Measurements from ENCODE around the gene PRRT4.

Gene PRRT4

GRCh38 chr7:128373606-128374005 is 12.1 kb upstream of the PRRT4 start:
- no peak overlapping the region for H3K4me3 ChIP-seq (replicated peaks; ENCODE audit: low read depth, low read length)
- DNase-seq (ENCODE audit: extremely low read depth, low read depth), result no peak
- no peak for TF ChIP-seq CTCF (IDR thresholded peaks at IDR 0.05; ENCODE audit: low read depth, low read length, missing control alignments)

DNA sequence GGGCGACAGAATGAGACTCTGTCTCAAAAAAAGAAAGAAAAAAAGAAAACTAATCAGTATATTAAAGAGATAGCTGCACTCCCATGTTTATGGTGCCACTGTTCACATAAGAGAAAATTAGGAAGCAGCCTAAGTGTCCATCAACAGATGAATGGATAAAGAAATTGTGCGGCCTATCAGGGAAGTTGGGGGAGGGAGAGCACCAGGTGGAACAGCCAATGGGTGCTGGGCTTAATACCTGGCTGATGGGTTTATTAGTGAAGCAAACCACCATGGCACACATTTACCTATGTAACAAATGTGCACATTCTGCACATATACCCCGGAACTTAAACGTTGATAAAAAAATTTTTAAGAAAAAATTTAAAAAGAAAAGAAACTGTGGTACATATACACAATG is 9.0 kb upstream of the PRRT4 start:
- TF ChIP-seq CTCF (IDR thresholded peaks at IDR 0.05; ENCODE audit: low read depth, low read length, missing control alignments), result no peak
- H3K4me3 ChIP-seq (replicated peaks; ENCODE audit: low read depth, low read length), result no peak overlapping the region
- no peak for DNase-seq (ENCODE audit: extremely low read depth, low read depth)

DNA sequence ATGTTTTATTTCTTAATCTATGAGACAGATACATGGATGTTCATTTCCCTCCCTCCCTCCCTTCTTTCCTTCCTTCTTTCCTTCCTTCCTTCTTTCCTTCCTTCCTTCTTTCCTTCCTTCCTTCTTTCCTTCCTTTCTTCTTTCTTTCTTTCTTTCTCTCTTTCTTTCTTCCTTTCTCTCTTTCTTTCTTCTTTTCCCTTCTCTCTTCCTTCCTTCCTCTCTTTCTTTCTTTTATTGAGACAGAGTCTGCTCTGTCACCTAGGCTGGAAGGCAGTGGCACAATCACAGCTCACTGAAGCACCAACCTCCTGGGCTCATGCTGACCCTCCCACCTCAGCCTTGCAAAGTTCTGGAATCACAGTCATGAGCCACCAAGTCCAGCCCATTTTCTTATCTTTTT is 5.5 kb upstream of the PRRT4 start:
- DNase-seq (ENCODE audit: extremely low read depth, low read depth), result no peak
- TF ChIP-seq CTCF (IDR thresholded peaks at IDR 0.05; ENCODE audit: low read depth, low read length, missing control alignments), result no peak
- no peak overlapping the region for H3K4me3 ChIP-seq (replicated peaks; ENCODE audit: low read depth, low read length)

DNA sequence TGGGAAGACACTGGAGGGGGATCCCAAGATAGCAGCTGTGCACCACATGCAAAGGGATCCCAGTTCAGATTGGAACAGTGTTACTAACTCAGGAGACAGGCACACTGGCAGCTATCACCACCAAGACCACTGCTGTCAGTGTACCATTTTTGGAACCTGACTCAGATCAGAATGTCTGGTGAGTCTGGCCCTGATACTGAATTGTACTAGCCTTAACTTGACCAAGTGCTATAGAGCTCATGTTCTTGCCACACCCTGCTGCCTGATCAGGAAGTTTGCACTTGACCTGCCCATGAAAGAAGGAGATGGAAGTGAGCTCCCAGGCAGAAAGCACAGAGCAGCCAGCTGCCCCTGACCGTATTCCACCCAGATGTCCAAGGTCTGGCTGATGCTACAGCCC is 4.8 kb upstream of the PRRT4 start:
- DNase-seq (ENCODE audit: extremely low read depth, low read depth), result no peak
- TF ChIP-seq CTCF (IDR thresholded peaks at IDR 0.05; ENCODE audit: low read depth, low read length, missing control alignments), result no peak
- H3K4me3 ChIP-seq (replicated peaks; ENCODE audit: low read depth, low read length), result no peak overlapping the region

- no peak for DNase-seq (ENCODE audit: extremely low read depth, low read depth)
- no peak for TF ChIP-seq CTCF (IDR thresholded peaks at IDR 0.05; ENCODE audit: low read depth, low read length, missing control alignments)
- H3K4me3 ChIP-seq (replicated peaks; ENCODE audit: low read depth, low read length), result no peak overlapping the region
These were observed 3.9 kb upstream of the PRRT4 start for GRCh38 chr7:128365432-128365831.

DNA sequence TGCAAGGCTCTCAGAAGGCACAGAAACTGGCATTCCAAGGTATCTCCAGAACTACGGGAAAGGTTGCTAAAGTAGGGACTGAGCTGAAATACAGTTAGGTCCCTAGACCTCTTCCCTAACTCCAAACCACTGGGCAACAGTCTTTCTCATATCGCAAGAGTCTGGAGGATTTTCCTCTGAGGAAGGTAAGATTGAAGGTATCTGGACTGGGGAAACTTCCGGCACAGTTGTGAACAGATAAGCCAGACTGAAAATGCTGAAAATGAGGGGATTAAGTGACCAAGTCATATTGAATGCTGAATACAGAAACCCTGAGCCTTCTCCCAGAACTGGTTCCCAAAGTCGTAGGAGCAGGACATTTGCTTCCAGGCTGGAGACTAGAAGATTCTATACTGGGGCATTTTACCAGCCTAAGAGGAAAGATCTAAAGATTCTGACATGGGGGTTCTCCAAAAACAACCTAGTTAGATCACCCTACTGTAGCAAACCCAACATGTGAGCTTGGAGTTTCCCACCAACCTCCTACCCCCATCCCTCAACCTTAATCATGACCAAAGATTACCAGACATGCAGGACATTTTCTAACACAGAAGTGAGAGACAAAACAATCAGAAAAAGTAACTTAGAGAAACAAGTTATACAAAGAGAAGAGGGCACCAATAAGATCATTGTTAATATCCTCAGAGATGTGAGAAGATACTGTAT is 2.8 kb upstream of the PRRT4 start:
- TF ChIP-seq CTCF (IDR thresholded peaks at IDR 0.05; ENCODE audit: low read depth, low read length, missing control alignments), result no peak
- no peak overlapping the region for H3K4me3 ChIP-seq (replicated peaks; ENCODE audit: low read depth, low read length)
- DNase-seq (ENCODE audit: extremely low read depth, low read depth), result no peak

DNA sequence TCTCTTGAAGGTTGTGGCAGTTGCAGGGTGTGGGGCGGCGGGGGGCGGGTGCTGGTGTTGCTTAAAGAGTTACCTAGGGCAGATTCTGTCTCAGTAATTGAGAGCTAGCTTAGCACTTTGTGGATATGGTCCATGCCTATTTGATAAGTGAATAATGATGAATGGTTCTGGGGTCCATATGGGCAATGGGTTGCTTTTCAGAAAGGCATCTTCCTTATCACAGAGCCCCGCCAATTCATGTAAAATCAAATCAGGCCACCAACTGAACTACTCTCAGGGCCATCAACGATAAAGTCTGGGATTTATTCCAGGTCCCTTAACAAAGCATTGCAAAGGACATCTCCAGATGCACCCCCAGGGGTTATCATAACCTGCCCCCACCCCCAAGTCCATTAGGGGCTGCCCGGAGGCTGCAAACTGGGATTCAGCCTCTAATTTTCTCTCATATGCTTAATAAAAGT is 1.8 kb upstream of the PRRT4 start:
- no peak for DNase-seq (ENCODE audit: extremely low read depth, low read depth)
- no peak overlapping the region for H3K4me3 ChIP-seq (replicated peaks; ENCODE audit: low read depth, low read length)

More for the DNA sequence above, 1.8 kb upstream of the PRRT4 start:
- no peak for TF ChIP-seq CTCF (IDR thresholded peaks at IDR 0.05; ENCODE audit: low read depth, low read length, missing control alignments)

Data from HFF-Myc (cell line).